ENCODE results near the gene KRT10.

GRCh38 chr17:40813804-40814203 is 8.6 kb downstream of the KRT10 start:
- TF ChIP-seq RAD21 (conservative IDR thresholded peaks at IDR 0.05 in 1 of 2, IDR thresholded peaks at IDR 0.05 in 1 of 2) (no peak), CEBPB (IDR thresholded peaks at IDR 0.05) (no peak), CTCF (IDR thresholded peaks at IDR 0.05) (no peak), POLR2A (IDR thresholded peaks at IDR 0.05; ENCODE audit: low read length) (no peak), MAX (IDR thresholded peaks at IDR 0.05) (no peak), CHD2 (IDR thresholded peaks at IDR 0.05; ENCODE audit: low read length, partially characterized antibody) (no peak)
